ENCODE data around the gene NUDT22. TPM values are rescaled to one million over a fixed set of nuclear protein-coding genes. Genes with fewer than 3 reads are reported as not detected.

Gene NUDT22
- total RNA-seq, 1 donor from 2014 or later: 79.4 TPM

- peaks cover 50% of the 10 kb centered on the region for H3K36me3 Mint-ChIP-seq (ENCODE audit: low read depth)
- H3K4me3 Mint-ChIP-seq: no peak overlapping the region
- H3K9me3 Mint-ChIP-seq: no peaks in the 10 kb centered on the region
- DNase-seq (ENCODE audit: low spot score): no peak
- intact Hi-C loops (cut with micrococcal nuclease): no loop called here
- no peak overlapping the region for H3K27ac Mint-ChIP-seq
- peaks cover 41% of the 10 kb centered on the region for H3K4me1 Mint-ChIP-seq (ENCODE audit: low read depth)
- no peaks in the 10 kb centered on the region for H3K27me3 Mint-ChIP-seq (ENCODE audit: insufficient read depth)
These were observed 33.6 kb upstream of the NUDT22 start for GRCh38 chr11:64192434-64192833.

GRCh38 chr11:64196626-64197025, 29.4 kb upstream of the NUDT22 start:
- Mint-ChIP-seq H3K27me3 (ENCODE audit: insufficient read depth) (no peaks in the 10 kb centered on the region), H3K27ac (no peak overlapping the region), H3K36me3 (ENCODE audit: low read depth) (peaks cover 58% of the 10 kb centered on the region), H3K4me1 (ENCODE audit: low read depth) (peaks cover 35% of the 10 kb centered on the region), H3K4me3 (no peak overlapping the region), H3K9me3 (no peaks in the 10 kb centered on the region)
- no peak for DNase-seq (ENCODE audit: low spot score)
- intact Hi-C loops (cut with micrococcal nuclease): loop anchor here (1.0 kb wide), 1 partner anchor 9 kb away; no protein-coding TSS in a partner anchor

- Mint-ChIP-seq H3K9me3 (no peaks in the 10 kb centered on the region), H3K27ac (no peak overlapping the region), H3K36me3 (ENCODE audit: low read depth) (peaks cover 58% of the 10 kb centered on the region)
These were observed 27.6 kb upstream of the NUDT22 start for GRCh38 chr11:64198511-64198910.

GRCh38 chr11:64201543-64201942, 24.5 kb upstream of the NUDT22 start:
- peak overlapping the region; percentile 31 for H3K27ac Mint-ChIP-seq
- DNase-seq (ENCODE audit: low spot score): no peak
- intact Hi-C loops (cut with micrococcal nuclease): no loop called here
- peaks cover 52% of the 10 kb centered on the region for H3K36me3 Mint-ChIP-seq (ENCODE audit: low read depth)
- H3K27me3 Mint-ChIP-seq (ENCODE audit: insufficient read depth): no peaks in the 10 kb centered on the region
- no peak overlapping the region for H3K4me3 Mint-ChIP-seq
- no peaks in the 10 kb centered on the region for H3K9me3 Mint-ChIP-seq
- peaks cover 45% of the 10 kb centered on the region for H3K4me1 Mint-ChIP-seq (ENCODE audit: low read depth)

More at GRCh38 chr11:64198511-64198910, 27.6 kb upstream of the NUDT22 start:
- no peak overlapping the region for H3K4me3 Mint-ChIP-seq
- H3K4me1 Mint-ChIP-seq (ENCODE audit: low read depth): peaks cover 28% of the 10 kb centered on the region
- intact Hi-C loops (cut with micrococcal nuclease): no loop called here
- H3K27me3 Mint-ChIP-seq (ENCODE audit: insufficient read depth): no peaks in the 10 kb centered on the region
- no peak for DNase-seq (ENCODE audit: low spot score)

GRCh38 chr11:64202992-64203391, 23.1 kb upstream of the NUDT22 start:
- Mint-ChIP-seq H3K9me3 (no peaks in the 10 kb centered on the region), H3K4me3 (no peak overlapping the region), H3K36me3 (ENCODE audit: low read depth) (peaks cover 52% of the 10 kb centered on the region), H3K27me3 (ENCODE audit: insufficient read depth) (no peaks in the 10 kb centered on the region), H3K4me1 (ENCODE audit: low read depth) (peaks cover 39% of the 10 kb centered on the region), H3K27ac (no peak overlapping the region)
- intact Hi-C loops (cut with micrococcal nuclease): no loop called here
- no peak for DNase-seq (ENCODE audit: low spot score)

- Mint-ChIP-seq H3K27me3 (ENCODE audit: insufficient read depth) (no peaks in the 10 kb centered on the region), H3K27ac (no peak overlapping the region), H3K4me1 (ENCODE audit: low read depth) (peaks cover 39% of the 10 kb centered on the region), H3K9me3 (no peaks in the 10 kb centered on the region), H3K36me3 (ENCODE audit: low read depth) (peaks cover 51% of the 10 kb centered on the region), H3K4me3 (peak overlapping the region; percentile 49)
- intact Hi-C loops (cut with micrococcal nuclease): loop anchor here (1.0 kb wide), 2 partner anchors 43 to 101 kb away; partner anchors contain the start of gene PPP1R14B
- DNase-seq (ENCODE audit: low spot score): no peak
These were observed 22.5 kb upstream of the NUDT22 start for GRCh38 chr11:64203421-64204079.

GRCh38 chr11:64204080-64204440, 22.0 kb upstream of the NUDT22 start:
- Mint-ChIP-seq H3K36me3 (ENCODE audit: low read depth) (peaks cover 55% of the 10 kb centered on the region), H3K27ac (no peak overlapping the region), H3K4me3 (peak overlapping the region; percentile 49), H3K9me3 (no peaks in the 10 kb centered on the region), H3K4me1 (ENCODE audit: low read depth) (peaks cover 39% of the 10 kb centered on the region), H3K27me3 (ENCODE audit: insufficient read depth) (no peaks in the 10 kb centered on the region)
- intact Hi-C loops (cut with micrococcal nuclease): loop anchor here (1.0 kb wide), 2 partner anchors 42 to 100 kb away; partner anchors contain the start of gene PPP1R14B
- DNase-seq (ENCODE audit: low spot score): no peak

- Mint-ChIP-seq H3K27ac (peak overlapping the region; percentile 70), H3K36me3 (ENCODE audit: low read depth) (peaks cover 57% of the 10 kb centered on the region), H3K27me3 (ENCODE audit: insufficient read depth) (no peaks in the 10 kb centered on the region), H3K4me3 (peak overlapping the region; percentile 78), H3K9me3 (no peaks in the 10 kb centered on the region), H3K4me1 (ENCODE audit: low read depth) (peaks cover 39% of the 10 kb centered on the region)
- DNase-seq (ENCODE audit: low spot score): peak; percentile 61
- intact Hi-C loops (cut with micrococcal nuclease): loop anchor here (1.0 kb wide), 2 partner anchors 42 to 100 kb away; partner anchors contain the start of gene PPP1R14B
These were observed 21.5 kb upstream of the NUDT22 start for GRCh38 chr11:64204464-64204989.

GRCh38 chr11:64206457-64207255, 19.4 kb upstream of the NUDT22 start, which contains the start of gene FERMT3:
FERMT3 (plus strand) TSS chr11:64206721; CDS start chr11:64207365, 644 bp downstream.
- Mint-ChIP-seq H3K4me3 (peak within 1 kb of the TSS; percentile 89), H3K27me3 (ENCODE audit: insufficient read depth) (no peaks in the 10 kb centered on the region), H3K9me3 (no peaks in the 10 kb centered on the region), H3K27ac (peak within 1 kb of the TSS; percentile 95), H3K4me1 (ENCODE audit: low read depth) (peaks cover 34% of the 10 kb centered on the region), H3K36me3 (ENCODE audit: low read depth) (peaks cover 54% of the 10 kb centered on the region)
- DNase-seq (ENCODE audit: low spot score): peak; percentile 72
- intact Hi-C loops (cut with micrococcal nuclease): loop anchor here (1.0 to 2.0 kb wide), 6 partner anchors 20 to 111 kb away; partner anchors contain the start of genes DNAJC4, FKBP2, NUDT22 and TRMT112

- Mint-ChIP-seq H3K27ac (peak overlapping the region; percentile 95), H3K36me3 (ENCODE audit: low read depth) (peaks cover 56% of the 10 kb centered on the region), H3K27me3 (ENCODE audit: insufficient read depth) (no peaks in the 10 kb centered on the region), H3K9me3 (no peaks in the 10 kb centered on the region), H3K4me1 (ENCODE audit: low read depth) (peaks cover 33% of the 10 kb centered on the region), H3K4me3 (peak overlapping the region; percentile 89)
- intact Hi-C loops (cut with micrococcal nuclease): loop anchor here (1.0 to 2.0 kb wide), 5 partner anchors 19 to 110 kb away; partner anchors contain the start of genes DNAJC4, FKBP2, NUDT22 and TRMT112
- peak; percentile 71 for DNase-seq (ENCODE audit: low spot score)
These were observed 18.6 kb upstream of the NUDT22 start for GRCh38 chr11:64207256-64208085.

GRCh38 chr11:64208086-64208795, 17.8 kb upstream of the NUDT22 start:
- peak overlapping the region; percentile 89 for H3K4me3 Mint-ChIP-seq
- peak overlapping the region; percentile 95 for H3K27ac Mint-ChIP-seq
- no peaks in the 10 kb centered on the region for H3K27me3 Mint-ChIP-seq (ENCODE audit: insufficient read depth)
- DNase-seq (ENCODE audit: low spot score): no peak
- intact Hi-C loops (cut with micrococcal nuclease): no loop called here
- H3K4me1 Mint-ChIP-seq (ENCODE audit: low read depth): peaks cover 33% of the 10 kb centered on the region
- H3K9me3 Mint-ChIP-seq: no peaks in the 10 kb centered on the region
- H3K36me3 Mint-ChIP-seq (ENCODE audit: low read depth): peaks cover 57% of the 10 kb centered on the region
